Activated CD4-positive, CD25-positive, alpha-beta regulatory T cell treated with anti-CD3 and anti-CD28 coated beads, Interleukin-2, amount 50 U/mL, for 16 hours (primary cell): Measurements from ENCODE around the gene ACTN1.

Experiments
- DNase-seq: peaks from one replicate; pipeline ENCODE4 v3.0.0-alpha.2; 2020; ENCODE audit warnings: low read depth, low spot score

Gene ACTN1

DNA sequence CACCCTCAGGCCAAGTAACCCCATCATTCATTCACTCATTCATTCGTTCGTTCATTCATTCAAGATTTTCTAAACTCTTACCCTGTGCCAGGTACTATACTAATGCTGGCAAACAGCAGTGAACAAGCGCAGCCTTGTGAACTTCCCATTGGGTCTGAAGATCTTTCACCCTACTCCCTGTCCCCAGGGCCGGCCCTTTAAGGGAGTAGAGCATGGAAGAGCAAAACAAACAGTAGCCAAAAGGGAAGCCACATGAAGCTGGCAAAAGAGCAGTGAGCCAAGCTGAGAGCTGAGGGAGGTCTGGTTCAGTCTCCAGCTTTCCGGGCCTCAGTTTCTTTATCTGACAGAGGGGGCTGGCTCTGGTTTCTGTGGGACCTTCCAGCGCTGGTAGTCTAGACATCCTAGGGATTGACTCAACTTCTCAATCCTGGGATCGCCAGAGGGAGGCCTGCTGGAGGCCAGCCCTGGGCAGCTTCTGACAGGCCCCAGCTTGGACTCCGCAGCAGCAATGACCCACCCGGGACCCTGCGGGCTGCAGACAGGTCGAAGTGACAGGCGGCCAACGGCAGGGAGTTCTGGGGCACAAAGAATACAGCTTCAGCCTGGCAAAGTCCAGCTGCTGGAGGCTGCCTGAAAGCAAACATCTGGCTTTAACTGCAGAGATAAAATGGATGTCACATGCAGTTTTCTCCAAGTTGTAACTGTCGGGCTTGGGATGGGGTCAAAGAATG, 27.1 kb downstream of the ACTN1 start:
- DNase-seq, result no peak

GRCh38 chr14:68951035-68951797, 27.9 kb downstream of the ACTN1 start:
- no peak for DNase-seq

DNA sequence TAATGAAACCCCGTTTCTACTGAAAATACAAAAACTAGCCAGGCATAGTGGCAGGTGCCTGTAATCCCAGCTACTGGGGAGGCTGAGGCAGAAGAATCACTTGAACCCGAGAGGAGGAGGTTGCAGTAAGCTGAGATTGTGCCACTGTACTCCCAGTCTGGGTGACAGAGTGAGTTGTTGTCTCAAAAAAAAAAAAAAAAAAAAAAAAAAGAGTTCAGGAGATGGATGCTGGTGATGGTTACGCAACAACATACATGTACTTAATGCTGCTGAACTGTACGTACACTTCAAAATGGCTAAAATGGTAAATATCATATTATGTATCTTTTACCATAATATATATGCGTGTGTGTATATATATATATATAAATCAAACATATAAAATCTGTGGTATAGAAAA, 29.0 kb downstream of the ACTN1 start:
- DNase-seq, result no peak

DNA sequence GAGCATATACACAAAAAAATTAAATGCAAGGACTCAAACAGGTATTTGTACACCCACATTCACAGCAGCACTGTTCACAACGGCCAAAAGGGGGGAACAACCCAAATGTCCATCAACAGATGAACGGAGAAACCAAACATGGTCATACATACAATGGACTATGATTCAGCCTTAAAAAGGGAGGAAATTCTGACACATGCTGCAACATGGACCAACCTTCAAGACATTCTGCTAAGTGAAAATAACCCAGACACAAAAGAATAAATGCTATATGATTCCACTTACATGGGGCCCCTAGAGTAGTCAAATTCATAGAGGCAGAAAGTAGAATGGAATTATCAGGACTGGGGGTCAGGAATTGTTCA, 29.5 kb downstream of the ACTN1 start:
- DNase-seq, result no peak

- no peak for DNase-seq
Measured at GRCh38 chr14:68948686-68949600, 30.2 kb downstream of the ACTN1 start.

DNA sequence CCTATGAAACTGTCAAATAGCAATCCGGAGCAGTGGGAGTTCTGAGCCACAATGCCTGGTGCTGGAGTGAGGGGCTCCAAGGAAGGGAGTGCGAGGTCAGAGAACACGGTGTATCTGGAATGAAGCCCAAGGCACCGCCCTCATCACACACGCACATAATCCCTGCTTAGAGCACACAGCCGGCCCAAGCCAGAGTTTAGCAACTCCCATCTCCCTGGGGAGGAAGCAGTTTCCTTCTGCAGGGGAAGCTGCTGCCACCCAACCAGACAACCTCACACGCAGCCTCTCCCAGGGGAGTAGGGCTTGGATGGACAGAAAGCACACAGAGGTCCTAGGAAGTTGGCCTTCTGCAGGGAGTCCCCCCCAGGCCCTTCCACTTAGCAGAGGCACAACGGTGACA, 31.3 kb downstream of the ACTN1 start:
- DNase-seq, result no peak

GRCh38 chr14:68946489-68946822, 32.6 kb downstream of the ACTN1 start:
- DNase-seq, result no peak

DNA sequence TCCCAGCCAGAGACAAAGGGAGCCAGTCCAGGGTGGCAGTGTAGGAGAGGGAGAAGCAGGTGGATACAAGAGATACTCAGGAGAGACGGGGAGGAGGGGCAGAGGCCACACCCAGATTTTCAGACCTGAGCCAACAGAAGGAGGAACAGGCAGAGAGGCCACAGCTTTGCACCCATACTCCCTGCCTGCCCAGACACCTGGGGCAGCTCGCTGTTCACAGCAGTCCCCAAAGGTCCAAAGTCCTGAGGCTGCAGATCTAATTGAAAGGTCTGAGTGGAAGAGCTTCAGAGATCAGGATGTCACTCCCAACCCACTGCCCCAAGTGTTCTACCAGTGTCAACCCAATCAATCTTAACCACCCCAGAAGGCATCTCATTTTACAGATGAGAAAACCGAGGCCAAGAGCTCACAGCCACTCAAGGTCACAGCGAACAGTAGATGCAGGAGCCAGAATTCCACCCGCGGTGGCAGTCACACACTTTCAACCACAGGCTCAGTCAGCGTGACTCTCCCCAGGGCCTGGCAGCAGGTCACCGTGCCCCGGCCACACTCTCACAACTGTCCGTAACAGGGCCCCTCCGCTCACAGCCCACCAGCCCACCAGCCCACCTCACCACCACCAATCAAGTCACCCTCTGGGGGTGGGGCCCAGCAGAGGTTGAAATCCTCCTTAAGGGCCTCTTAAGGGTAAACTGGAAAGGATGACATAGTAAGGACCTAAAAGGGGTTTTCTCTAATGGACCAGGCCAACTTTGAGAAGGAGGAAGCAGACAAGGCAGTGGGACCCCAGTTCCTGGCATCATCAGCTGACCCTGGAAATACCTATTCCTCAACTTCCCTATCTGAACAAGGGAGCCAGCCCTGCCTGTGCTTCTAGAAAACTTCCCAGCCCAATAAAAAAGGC, 33.3 kb downstream of the ACTN1 start:
- DNase-seq, result no peak

GRCh38 chr14:68945190-68945584, 33.9 kb downstream of the ACTN1 start:
- DNase-seq, result no peak

- DNase-seq, result no peak
Measured at GRCh38 chr14:68944162-68944561, 34.9 kb downstream of the ACTN1 start.

DNA sequence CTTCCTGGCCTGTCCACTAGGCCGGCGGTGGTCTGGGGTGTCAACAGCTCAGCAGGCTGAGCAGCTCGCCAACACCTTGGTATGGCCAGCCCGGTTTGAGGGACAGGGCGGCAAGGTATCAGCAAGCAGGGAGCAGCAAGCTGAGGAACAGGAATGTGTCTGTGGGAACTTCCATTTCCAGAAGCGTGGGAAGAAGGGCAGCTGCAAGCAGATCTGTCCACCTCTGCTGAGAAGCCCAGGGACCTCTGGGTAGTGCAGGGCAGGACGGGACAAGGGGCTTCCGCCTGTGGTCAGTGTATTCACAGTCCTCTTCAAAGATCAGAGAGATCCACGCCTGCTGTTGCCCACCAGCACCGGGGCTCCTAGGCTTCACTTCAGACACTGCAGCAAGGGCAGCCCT, 36.0 kb downstream of the ACTN1 start:
- DNase-seq, result no peak

DNA sequence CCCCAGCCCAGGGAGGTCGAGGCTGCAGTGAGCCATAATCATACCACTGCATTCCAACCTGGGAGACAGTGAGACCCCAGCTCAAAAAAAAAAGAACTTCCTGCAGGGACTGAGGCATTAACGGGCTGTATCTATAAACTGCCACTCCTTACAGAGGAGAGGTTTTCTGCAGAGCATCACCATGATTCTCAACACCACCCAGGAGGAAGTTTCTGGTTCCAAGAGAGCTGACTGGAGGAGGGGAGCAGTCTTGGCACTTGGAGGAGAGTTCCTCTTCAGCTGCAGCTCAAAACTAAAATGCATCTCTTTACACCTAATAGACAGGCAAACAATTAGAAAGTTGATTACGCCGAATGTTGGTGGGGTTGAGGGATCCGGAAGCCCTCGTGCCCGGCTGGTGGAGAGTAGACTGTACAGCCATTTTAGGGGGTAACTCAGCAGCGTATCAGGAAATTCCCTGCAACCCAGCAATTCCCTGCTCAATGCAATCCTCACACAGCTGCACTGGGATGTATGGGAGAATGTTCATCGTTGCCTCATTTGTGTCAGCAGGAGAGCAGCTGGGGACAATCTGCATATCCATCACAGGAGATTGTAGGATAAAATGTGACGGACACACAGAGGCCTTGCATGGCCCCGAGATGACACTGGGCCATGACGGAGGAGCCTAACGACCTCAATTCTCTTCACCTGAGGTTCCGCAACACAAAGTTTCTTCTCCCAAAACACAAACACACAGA, 36.6 kb downstream of the ACTN1 start:
- no peak for DNase-seq

- DNase-seq, result no peak
Measured at GRCh38 chr14:68941820-68942219, 37.3 kb downstream of the ACTN1 start.

DNA sequence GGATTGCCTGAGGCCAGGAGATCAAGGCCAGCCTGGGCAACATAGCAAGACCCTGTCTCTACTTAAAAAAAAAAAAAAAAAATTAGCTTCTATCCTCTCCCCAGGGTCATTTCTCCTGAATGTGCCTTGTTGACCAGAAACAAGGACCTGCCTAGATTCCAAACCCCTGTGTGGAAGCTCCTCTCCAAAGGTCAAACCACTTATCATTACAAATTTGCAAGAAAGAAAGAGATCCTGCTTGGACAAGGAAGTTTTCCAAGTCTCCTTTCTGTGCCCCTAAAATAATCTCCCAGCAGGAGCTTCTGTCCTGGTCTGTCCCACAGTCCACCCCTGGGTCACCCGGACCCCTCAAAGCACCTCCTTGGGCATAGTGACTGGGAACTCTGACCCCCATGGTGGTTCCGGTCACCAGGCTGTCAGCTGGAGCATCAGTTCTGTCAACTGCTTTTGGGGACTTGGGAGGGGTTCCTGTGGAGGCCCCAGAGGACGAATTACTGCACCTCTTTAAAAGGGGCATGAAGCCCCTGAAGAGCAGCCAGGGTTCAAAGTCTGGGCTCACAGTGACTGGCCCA, 38.4 kb downstream of the ACTN1 start:
- no peak for DNase-seq

DNA sequence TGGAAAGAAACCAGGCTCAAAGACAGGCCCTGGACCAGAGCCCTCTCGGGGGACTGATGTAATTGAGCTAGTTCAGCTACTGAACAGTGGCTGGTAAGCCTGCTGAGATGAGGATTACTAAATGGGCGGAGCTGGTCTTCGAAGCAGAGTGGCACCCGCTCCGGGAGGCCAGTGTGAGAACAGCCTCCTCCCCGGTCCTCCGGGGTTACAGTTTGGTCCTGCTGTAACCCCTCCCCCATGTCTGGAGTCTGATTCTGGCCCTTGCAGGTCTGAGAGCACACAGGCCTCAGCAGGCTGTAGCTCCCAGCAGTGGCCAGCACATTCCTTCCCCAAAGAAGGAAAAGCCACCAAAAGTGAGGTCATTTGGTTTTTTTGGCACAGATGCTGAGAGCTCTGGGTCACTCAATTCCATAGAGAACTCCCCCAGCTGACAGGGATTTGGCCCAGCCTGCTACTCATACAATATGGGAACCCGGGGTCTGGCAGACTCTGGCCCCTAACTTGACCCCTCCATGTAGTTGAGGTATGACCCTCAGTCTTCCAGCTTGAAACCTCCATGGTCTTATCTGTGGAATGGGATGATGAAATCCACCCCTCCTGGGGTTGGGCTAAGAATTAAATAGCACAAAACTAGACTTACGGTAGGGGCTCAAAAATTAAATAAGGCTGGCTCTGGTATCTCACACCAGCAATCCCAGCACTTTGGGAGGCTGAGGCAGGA, 39.0 kb downstream of the ACTN1 start:
- no peak for DNase-seq

DNA sequence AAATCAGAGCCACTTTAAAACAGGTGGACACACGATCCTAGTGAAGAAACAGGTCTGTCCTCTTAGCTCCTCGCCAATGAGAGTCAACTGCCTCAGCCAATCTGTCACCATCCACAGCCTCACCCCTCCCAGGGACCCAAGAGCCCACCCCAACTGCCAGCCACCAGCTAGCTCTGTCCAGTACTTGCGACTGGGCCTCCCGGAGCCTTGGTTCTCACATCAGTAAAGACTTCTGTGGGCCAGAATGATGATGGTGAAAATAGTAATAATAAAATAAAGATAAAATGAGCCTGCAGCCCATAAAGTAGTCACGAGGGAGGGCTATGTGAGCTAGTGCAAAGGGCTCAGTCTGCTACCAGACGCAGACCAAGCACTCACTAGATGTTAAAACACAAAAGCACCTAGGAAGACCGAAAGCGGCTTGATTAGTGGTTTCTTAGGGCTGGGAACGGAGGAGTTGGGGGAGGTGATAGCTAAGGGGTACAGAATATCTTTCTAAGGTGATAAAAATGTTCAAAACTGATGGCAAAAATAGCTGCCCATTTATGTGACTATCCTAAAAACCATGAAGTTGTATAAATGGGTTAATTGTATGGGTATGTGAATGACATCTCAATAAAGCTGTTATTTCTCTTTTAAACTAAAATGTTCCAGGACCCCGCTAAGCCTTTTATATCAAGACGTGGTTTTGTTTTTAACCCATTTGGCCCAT, 39.8 kb downstream of the ACTN1 start:
- no peak for DNase-seq

DNA sequence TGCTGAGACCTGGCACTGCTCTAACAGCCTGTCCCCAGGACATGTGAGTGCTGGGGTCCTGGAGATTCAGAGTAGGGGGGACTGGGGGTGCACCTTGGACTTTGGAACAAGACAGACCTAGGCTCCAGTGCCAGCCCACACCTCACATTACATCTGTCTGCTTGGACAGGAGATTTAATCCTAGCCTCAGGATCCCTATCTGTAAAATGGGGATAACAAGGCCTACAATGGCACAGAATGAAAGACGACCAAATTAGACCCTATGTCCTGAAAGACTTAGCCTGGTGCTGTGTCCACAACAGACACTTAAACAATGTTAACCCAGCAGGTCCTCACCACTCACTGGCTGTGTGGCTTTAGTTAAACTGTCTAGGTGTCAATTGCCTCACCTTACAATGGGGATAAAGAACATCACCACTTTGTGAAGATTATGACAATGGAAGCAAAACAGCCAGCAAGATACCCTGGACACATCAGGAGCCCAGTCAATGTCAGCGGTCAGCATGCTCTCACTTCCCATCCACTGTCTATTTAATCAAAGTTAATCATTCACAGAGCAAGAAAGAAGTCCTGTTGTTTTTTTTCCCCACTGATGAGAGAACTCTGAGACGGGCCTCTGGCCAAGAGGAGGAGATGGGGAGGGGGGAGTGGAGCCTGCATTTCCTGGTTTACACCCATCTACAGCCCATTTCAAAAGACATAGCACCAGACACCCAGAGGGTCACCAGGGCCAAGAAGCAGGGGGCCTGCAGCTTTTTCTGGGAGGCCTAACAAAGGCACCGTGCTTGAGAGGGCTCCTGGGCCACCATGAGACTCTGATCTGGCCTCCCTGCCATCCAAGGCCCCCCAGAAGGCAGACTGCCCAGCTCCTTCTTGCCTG, 40.6 kb downstream of the ACTN1 start:
- DNase-seq, result no peak
